B cell (primary cell): ENCODE data around the gene CARNS1. TPM values are rescaled to one million over a fixed set of nuclear protein-coding genes. Genes with fewer than 3 reads are reported as not detected.

Experiments
- ATAC-seq: fragments of 200-7000 bp; cut with Tn5 transposase; one replicate; pipeline ENCODE4 v1.10.0; 2021; ENCODE audit warnings: low read depth, mild to moderate bottlenecking, moderate number of reproducible peaks, moderate library complexity
- CTCF ChIA-PET: fragments of 350-600 bp; sonication (Branson Sonifier 250); formaldehyde crosslinking; loops from one replicate; lab custom pipeline; 2021; ENCODE audit warnings: antibody characterized with exemption, inconsistent platforms; lab: Charles Lee
- POLR2A ChIA-PET: fragments of 350-600 bp; sonication (Branson Sonifier 250); formaldehyde crosslinking; loops from one replicate; lab custom pipeline; 2021; ENCODE audit warnings: antibody characterized with exemption; lab: Charles Lee
- DNase-seq: peaks from one replicate; pipeline ENCODE4 v3.0.0; 2013
- H2AFZ ChIP-seq: 2 replicates; pipeline ENCODE4 v1.6.1; 2012; ENCODE audit warnings: mild to moderate bottlenecking, low read depth, low read length; ENCODE audit not compliant: insufficient read depth, poor library complexity, severe bottlenecking
- H3K27ac ChIP-seq, 2 donors: 1 replicate in 1 of 2; 2 replicates in 1 of 2; pipeline ENCODE4 v1.5.1; 2012 to 2013; ENCODE audit warnings: low read length in 2 of 2, mild to moderate bottlenecking in 2 of 2, moderate library complexity in 1 of 2
- H3K27me3 ChIP-seq, 4 experiments: fragments of 200-600 bp in 1 of 4; sonication (generic) in 1 of 4; replicated peaks in 1 of 4; 1 replicate in 2 of 4; 2 replicates in 2 of 4; pipeline versions ENCODE4 v1.6.1 to v1.7.0; 2013 to 2016; ENCODE audit warnings: low read length in 3 of 4, mild to moderate bottlenecking in 2 of 4, mixed read lengths in 1 of 4, moderate library complexity in 1 of 4; ENCODE audit not compliant: insufficient read depth in 4 of 4, control insufficient read depth in 3 of 4; ENCODE audit errors: control extremely low read depth in 1 of 4
- H3K36me3 ChIP-seq, 2 experiments: replicated peaks in 1 of 2; 1 replicate in 1 of 2; 2 replicates in 1 of 2; pipeline versions ENCODE4 v1.6.1 to v1.7.1; 2013; ENCODE audit warnings: low read length in 1 of 2; ENCODE audit not compliant: insufficient read depth in 2 of 2, control insufficient read depth in 1 of 2; ENCODE audit errors: control extremely low read depth in 1 of 2, extremely low read depth in 1 of 2
- H3K4me1 ChIP-seq, 2 donors: fragments of 200-600 bp in 1 of 2; sonication (generic) in 1 of 2; 1 replicate in 1 of 2; 2 replicates in 1 of 2; pipeline versions ENCODE4 v1.5.1 to v1.6.1; 2013 to 2017; ENCODE audit warnings: low read length in 2 of 2; ENCODE audit not compliant: control insufficient read depth in 2 of 2, insufficient read depth in 2 of 2
- H3K4me2 ChIP-seq: replicated peaks from 2 replicates; pipeline ENCODE3; 2012; ENCODE audit warnings: mild to moderate bottlenecking, low read depth, low read length; ENCODE audit not compliant: poor library complexity, severe bottlenecking
- H3K4me3 ChIP-seq, 5 experiments: fragments of 200-600 bp in 1 of 5; sonication (generic) in 1 of 5; 1 replicate in 3 of 5; 2 replicates in 2 of 5; pipeline versions ENCODE4 v1.5.1 to v1.7.0; 2011 to 2016; ENCODE audit warnings: low read length in 4 of 5, mild to moderate bottlenecking in 4 of 5, low read depth in 2 of 5, control low read depth in 1 of 5, moderate library complexity in 1 of 5; ENCODE audit not compliant: insufficient read depth in 1 of 5; ENCODE audit errors: control extremely low read depth in 1 of 5, extremely low read depth in 1 of 5
- H3K79me2 ChIP-seq: fragments of 200-600 bp; sonication (generic); one replicate; pipeline ENCODE4 v1.6.0; 2016; ENCODE audit warnings: low read length; ENCODE audit not compliant: control insufficient read depth, insufficient read depth
- H3K9ac ChIP-seq: fragments of 200-600 bp; sonication (generic); 2 replicates; pipeline ENCODE4 v1.6.1; 2017; ENCODE audit warnings: mild to moderate bottlenecking, low read length, moderate library complexity
- H3K9me3 ChIP-seq, 3 donors: one replicate each; pipeline versions ENCODE4 v1.6.1 to v1.7.1; 2013; ENCODE audit warnings: low read length in 2 of 3; ENCODE audit not compliant: control insufficient read depth in 2 of 3, insufficient read depth in 1 of 3; ENCODE audit errors: control extremely low read depth in 1 of 3
- H4K20me1 ChIP-seq: 2 replicates; pipeline ENCODE4 v1.6.0; 2012; ENCODE audit warnings: mild to moderate bottlenecking, low read length; ENCODE audit not compliant: insufficient read depth, control insufficient read depth, poor library complexity, severe bottlenecking
- H3K27ac Mint-ChIP-seq: one replicate; pipeline ENCODE4 v1.8.0; 2021; ENCODE audit warnings: mixed read lengths
- H3K27me3 Mint-ChIP-seq: one replicate; pipeline ENCODE4 v1.8.0; 2021; ENCODE audit warnings: mixed read lengths
- H3K4me1 Mint-ChIP-seq: one replicate; pipeline ENCODE4 v1.8.0; 2021; ENCODE audit warnings: mixed read lengths
- H3K4me3 Mint-ChIP-seq: one replicate; pipeline ENCODE4 v1.8.0; 2021; ENCODE audit warnings: mixed read lengths
- H3K9me3 Mint-ChIP-seq: one replicate; pipeline ENCODE4 v1.8.0; 2022; ENCODE audit warnings: mixed read lengths; ENCODE audit not compliant: insufficient read depth
- EZH2 ChIP-seq: IDR thresholded peaks from 2 replicates; pipeline ENCODE4 v1.6.1; 2012; ENCODE audit warnings: borderline replicate concordance, low read depth, mild to moderate bottlenecking, moderate library complexity, low read length; ENCODE audit not compliant: insufficient read depth, poor library complexity, severe bottlenecking
- WGBS: methylation state at CpG from one replicate; pipeline ENCODE4 v1.1.5; 2013; ENCODE audit warnings: missing lambda C conversion rate; ENCODE audit not compliant: insufficient coverage; 5-methylcytosine and 5-hydroxymethylcytosine counted together
- intact Hi-C: fragments of 100-400 bp; cut with micrococcal nuclease; formaldehyde crosslinking; loops from one replicate; pipeline ENCODE4 v1.10.0; 2022
- polyA plus RNA-seq: library from polyadenylated mRNA; depleted of rRNA; stranded (reverse); fragments of >200 nt; gene quantifications from 2 replicates; pipeline ENCODE4 v1.2.3, GENCODE V29; 2012
- total RNA-seq, 2 donors: library from RNA; stranded (reverse); fragments of 120-200 nt in 1 of 2; gene quantifications; 1 replicate in 1 of 2; 2 replicates in 1 of 2; pipeline versions ENCODE4 v1.2.3 to v1.2.4, GENCODE V29; 2013 to 2022
- TF ChIP-seq, protein P1 (sequence below): fragments of 200-600 bp; IDR thresholded peaks from one replicate; pipeline ENCODE4 v1.8.0; 2022; ENCODE audit warnings: antibody characterized with exemption, mild to moderate bottlenecking

The CARNS1 gene
- total and polyA plus RNA-seq, 2 donors (not counting 1 experiment from before 2014, with no cell fraction given), result 24.1 to 41.1 TPM

GRCh38 chr11:67366961-67367760 is 48.3 kb upstream of the CARNS1 start:
- DNase-seq (no peak), ATAC-seq (peak; percentile 34)
- Histone ChIP-seq H4K20me1 (peaks cover 77% of the 10 kb centered on the region), H3K9me3 (no peaks in the 10 kb centered on the region), H3K4me2 (peak overlapping the region; percentile 93), H3K27me3 (no peaks in the 10 kb centered on the region), H3K36me3 (peaks cover 0 to 37% of the 10 kb centered on the region in 2 experiments), H3K79me2 (peaks cover 72% of the 10 kb centered on the region), H2AFZ (no peak overlapping the region), H3K27ac (peak overlapping the region; percentile 50 to 70), H3K4me3 (peak overlapping the region in 1 of 5 experiments; percentile 22), H3K9ac (no peak overlapping the region), H3K4me1 (peaks cover 83 to 86% of the 10 kb centered on the region in 2 donors)
- H3K27me3 Mint-ChIP-seq, result no peaks in the 10 kb centered on the region
- ChIA-PET CTCF (interaction anchor here (39.5 to 42.2 kb wide), 2 partner anchors 4 to 12 kb away, joined by 2379 read pairs; partner anchors contain the start of genes CLCF1, POLD4 and RAD9A), POLR2A (interaction anchor here (0.8 to 14.2 kb wide), 4 partner anchors 12 to 78 kb away, joined by 3 to 323 read pairs (median 25); partner anchors contain the start of genes ANKRD13D, POLD4 and TBC1D10C)
- no peaks in the 10 kb centered on the region for H3K9me3 Mint-ChIP-seq
- H3K27ac Mint-ChIP-seq, result peak overlapping the region; percentile 72
- H3K4me1 Mint-ChIP-seq, result peaks cover 91% of the 10 kb centered on the region
- no peak for TF ChIP-seq EZH2
- TF ChIP-seq, protein P1, sequence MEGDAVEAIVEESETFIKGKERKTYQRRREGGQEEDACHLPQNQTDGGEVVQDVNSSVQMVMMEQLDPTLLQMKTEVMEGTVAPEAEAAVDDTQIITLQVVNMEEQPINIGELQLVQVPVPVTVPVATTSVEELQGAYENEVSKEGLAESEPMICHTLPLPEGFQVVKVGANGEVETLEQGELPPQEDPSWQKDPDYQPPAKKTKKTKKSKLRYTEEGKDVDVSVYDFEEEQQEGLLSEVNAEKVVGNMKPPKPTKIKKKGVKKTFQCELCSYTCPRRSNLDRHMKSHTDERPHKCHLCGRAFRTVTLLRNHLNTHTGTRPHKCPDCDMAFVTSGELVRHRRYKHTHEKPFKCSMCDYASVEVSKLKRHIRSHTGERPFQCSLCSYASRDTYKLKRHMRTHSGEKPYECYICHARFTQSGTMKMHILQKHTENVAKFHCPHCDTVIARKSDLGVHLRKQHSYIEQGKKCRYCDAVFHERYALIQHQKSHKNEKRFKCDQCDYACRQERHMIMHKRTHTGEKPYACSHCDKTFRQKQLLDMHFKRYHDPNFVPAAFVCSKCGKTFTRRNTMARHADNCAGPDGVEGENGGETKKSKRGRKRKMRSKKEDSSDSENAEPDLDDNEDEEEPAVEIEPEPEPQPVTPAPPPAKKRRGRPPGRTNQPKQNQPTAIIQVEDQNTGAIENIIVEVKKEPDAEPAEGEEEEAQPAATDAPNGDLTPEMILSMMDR, result no peak
- intact Hi-C loops, result no loop called here
- peak overlapping the region; percentile 92 for H3K4me3 Mint-ChIP-seq
- 42% methylated on average over 11 of the region's 25 CpGs for WGBS
